Kidney (tissue), 14 donors: ENCODE results near the gene CUEDC2. TPM values are rescaled to one million over a fixed set of nuclear protein-coding genes. Genes with fewer than 3 reads are reported as not detected.

Experiments used
- DNase-seq, 5 donors: peaks; one replicate each; pipeline ENCODE4 v3.0.0-alpha.2; 2013 to 2020
- FAIRE-seq: peaks from 2 replicates; lab custom pipeline; 2012; peaks lifted over from hg19 to GRCh38; lab: Jason Lieb, UNC
- H3K27ac ChIP-seq, 2 donors: one replicate each; pipeline ENCODE4 v1.7.0; 2013; ENCODE audit warnings: low read depth in 2 of 2, low read length in 2 of 2, inconsistent platforms in 1 of 2
- H3K27me3 ChIP-seq: one replicate; pipeline ENCODE4 v1.7.1; 2013; ENCODE audit warnings: low read length, inconsistent platforms; ENCODE audit not compliant: control insufficient read depth, insufficient read depth
- H3K36me3 ChIP-seq, 3 donors: one replicate each; pipeline versions ENCODE4 v1.7.0 to v1.7.1; 2013; ENCODE audit warnings: low read length in 3 of 3, control low read depth in 1 of 3, inconsistent platforms in 1 of 3; ENCODE audit not compliant: insufficient read depth in 3 of 3, control insufficient read depth in 2 of 3
- H3K4me1 ChIP-seq, 3 donors: one replicate each; pipeline versions ENCODE4 v1.7.0 to v1.7.1; 2013; ENCODE audit warnings: low read length in 3 of 3, inconsistent platforms in 1 of 3, low read depth in 1 of 3; ENCODE audit not compliant: control insufficient read depth in 2 of 3, insufficient read depth in 2 of 3
- H3K4me3 ChIP-seq, 3 donors: one replicate each; pipeline versions ENCODE4 v1.7.0 to v1.8.1; 2013; ENCODE audit warnings: low read length in 3 of 3, control low read depth in 1 of 3, inconsistent platforms in 1 of 3
- H3K9ac ChIP-seq, 3 donors: one replicate each; pipeline versions ENCODE4 v1.7.0 to v1.7.1; 2013; ENCODE audit warnings: low read length in 3 of 3, control low read depth in 1 of 3, inconsistent platforms in 1 of 3
- H3K9me3 ChIP-seq, 3 donors: one replicate each; pipeline versions ENCODE4 v1.7.0 to v1.7.1; 2013; ENCODE audit warnings: low read length in 3 of 3, control low read depth in 1 of 3, inconsistent platforms in 1 of 3; ENCODE audit not compliant: control insufficient read depth in 2 of 3, insufficient read depth in 1 of 3
- CTCF ChIP-seq: IDR thresholded peaks from 3 replicates; pipeline ENCODE4 v1.5.1; 2012; ENCODE audit warnings: mild to moderate bottlenecking, moderate library complexity, borderline replicate concordance; ENCODE audit not compliant: insufficient read depth; ENCODE audit errors: extremely low read depth
- intact Hi-C: fragments of 100-400 bp; cut with DNase I; formaldehyde crosslinking; loops from one replicate; pipeline ENCODE4 v1.11.1; 2022
- polyA plus RNA-seq: library from polyadenylated mRNA; stranded (reverse); fragments of 350-450 nt; fragmentation: Illumina TruSeq; extraction: RNeasy Lipid Tissue Mini Kit (QIAGEN cat#74804); gene quantifications from one replicate; pipeline ENCODE4 v1.2.3, GENCODE V29; 2014; ENCODE audit warnings: low read depth, low replicate concordance; ENCODE audit not compliant: insufficient read depth
- total RNA-seq: library from RNA; stranded (reverse); fragmentation: NEBNext Ultra II Directional; extraction: Animal tissue kit (Norgen Biotek cat#: 25700); gene quantifications from one replicate; pipeline ENCODE4 v1.2.1, GENCODE V29; 2021
- donor health status: control.
- donor health status: control.
- donor health status: control.
- donor health status: control.
- donor health status: control.
- donor health status: DM: yes; HTN: yes; CAD: no.
- donor health status: Normal renal cell carcinoma (clear cell type).

CUEDC2 gene
- total and polyA plus RNA-seq, 2 donors from 2014 or later: 50.9 to 117 TPM

- no peak overlapping the region for H3K27ac ChIP-seq
- no peak for DNase-seq
- TF ChIP-seq CTCF: no peak
- H3K36me3 ChIP-seq: no peaks in the 10 kb centered on the region
- H3K9me3 ChIP-seq: no peaks in the 10 kb centered on the region
- intact Hi-C loops: no loop called here
- FAIRE-seq: no peak
- no peaks in the 10 kb centered on the region for H3K27me3 ChIP-seq
- no peak overlapping the region for H3K4me3 ChIP-seq
- no peaks in the 10 kb centered on the region for H3K4me1 ChIP-seq
- H3K9ac ChIP-seq: no peak overlapping the region
Observed at GRCh38 chr10:102467971-102468438, 35.6 kb upstream of the CUEDC2 start.

GRCh38 chr10:102467318-102467717, 34.9 kb upstream of the CUEDC2 start:
- Histone ChIP-seq H3K27ac (no peak overlapping the region), H3K27me3 (no peaks in the 10 kb centered on the region), H3K4me1 (no peaks in the 10 kb centered on the region), H3K9ac (no peak overlapping the region), H3K36me3 (no peaks in the 10 kb centered on the region), H3K9me3 (no peaks in the 10 kb centered on the region), H3K4me3 (no peak overlapping the region)
- TF ChIP-seq CTCF: no peak
- DNase-seq (no peak), FAIRE-seq (no peak)
- intact Hi-C loops: no loop called here

DNA sequence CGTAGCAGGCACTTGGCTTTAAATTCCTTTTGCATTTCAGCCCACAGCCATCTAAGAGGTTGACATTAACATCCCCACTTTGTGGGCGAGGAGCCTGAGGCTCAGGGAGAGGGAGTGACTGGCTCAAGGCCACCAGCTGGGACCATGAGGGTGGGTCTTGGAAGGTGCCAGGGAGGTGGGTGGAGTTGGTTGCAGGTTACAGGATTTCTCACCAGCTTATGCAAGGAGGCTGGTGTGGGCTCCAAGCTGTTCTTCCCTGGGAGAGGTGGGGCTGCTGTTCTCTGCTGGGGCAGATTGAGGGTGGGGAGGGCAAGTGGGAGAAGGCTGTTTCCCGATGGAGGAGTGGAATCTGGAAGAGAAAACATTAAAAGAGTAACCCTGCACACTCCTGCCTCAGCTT, 33.1 kb upstream of the CUEDC2 start:
- no peaks in the 10 kb centered on the region for H3K9me3 ChIP-seq
- H3K27ac ChIP-seq: no peak overlapping the region
- H3K9ac ChIP-seq: no peak overlapping the region
- intact Hi-C loops: no loop called here
- H3K36me3 ChIP-seq: no peaks in the 10 kb centered on the region
- DNase-seq: no peak
- no peak overlapping the region for H3K4me3 ChIP-seq
- no peak for FAIRE-seq
- H3K27me3 ChIP-seq: no peaks in the 10 kb centered on the region
- TF ChIP-seq CTCF: no peak
- H3K4me1 ChIP-seq: peaks cover 0 to 4% (median 0%) of the 10 kb centered on the region in 3 donors

- Histone ChIP-seq H3K36me3 (no peaks in the 10 kb centered on the region), H3K27me3 (no peaks in the 10 kb centered on the region), H3K4me1 (peaks cover 0 to 4% (median 0%) of the 10 kb centered on the region in 3 donors), H3K27ac (no peak overlapping the region), H3K9ac (no peak overlapping the region), H3K9me3 (no peaks in the 10 kb centered on the region), H3K4me3 (no peak overlapping the region)
- FAIRE-seq (no peak), DNase-seq (no peak)
- TF ChIP-seq CTCF: no peak
- intact Hi-C loops: no loop called here
Observed at GRCh38 chr10:102463983-102464382, 31.6 kb upstream of the CUEDC2 start.
